Thoracic aorta (tissue), 2 donors: Measurements from ENCODE around the gene SMG5. TPM values are rescaled to one million over a fixed set of nuclear protein-coding genes. Genes with fewer than 3 reads are reported as not detected.
"Not testable (repeated sequence)": the region's sequence is repeated elsewhere in the genome, so short reads cannot be mapped to it uniquely, and the experiment has no call there.

Experiments
- ATAC-seq: fragments of 150-250 bp; one replicate; pipeline ENCODE4 v1.8.0; 2017; ENCODE audit warnings: low read depth; ENCODE audit not compliant: insufficient number of reproducible peaks, low FRiP score
- DNase-seq: peaks from one replicate; pipeline ENCODE4 v3.0.0-alpha.2; 2020; ENCODE audit warnings: low spot score
- H3K27ac ChIP-seq, 2 donors: fragments of 200-600 bp; sonication (generic); 1 replicate in 1 of 2; 2 replicates in 1 of 2; pipeline ENCODE4 v1.5.1; 2016; ENCODE audit warnings: mild to moderate bottlenecking in 2 of 2, moderate library complexity in 2 of 2
- H3K27me3 ChIP-seq: fragments of 200-600 bp; sonication (generic); replicated peaks from 2 replicates; pipeline ENCODE4 v1.6.0; 2016; ENCODE audit warnings: mild to moderate bottlenecking; ENCODE audit not compliant: insufficient read depth
- H3K36me3 ChIP-seq: fragments of 200-600 bp; sonication (generic); one replicate; pipeline ENCODE4 v1.5.1; 2016
- H3K4me1 ChIP-seq, 2 donors: fragments of 200-600 bp; sonication (generic); 1 replicate in 1 of 2; 2 replicates in 1 of 2; pipeline versions ENCODE4 v1.5.1 to v1.6.0; 2016; ENCODE audit warnings: low read depth in 2 of 2, mild to moderate bottlenecking in 1 of 2; ENCODE audit not compliant: control insufficient read depth in 1 of 2
- H3K4me3 ChIP-seq: fragments of 200-600 bp; sonication (generic); 2 replicates; pipeline ENCODE4 v1.5.1; 2016; ENCODE audit warnings: mild to moderate bottlenecking
- H3K9me3 ChIP-seq: fragments of 200-600 bp; sonication (generic); 2 replicates; pipeline ENCODE4 v1.5.1; 2016
- CTCF ChIP-seq: fragments of 200-600 bp; sonication (generic); IDR thresholded peaks from one replicate; pipeline ENCODE4 v1.5.1; 2019; ENCODE audit warnings: antibody characterized with exemption
- total RNA-seq, 2 donors: library from RNA; depleted of rRNA; stranded (reverse); fragments of >200 nt; gene quantifications; one replicate each; pipeline versions ENCODE4 v1.1.0 to v1.2.3, GENCODE V29; 2016

Gene SMG5
- total RNA-seq, 2 donors from 2014 or later: 57.8 to 72.7 TPM

DNA sequence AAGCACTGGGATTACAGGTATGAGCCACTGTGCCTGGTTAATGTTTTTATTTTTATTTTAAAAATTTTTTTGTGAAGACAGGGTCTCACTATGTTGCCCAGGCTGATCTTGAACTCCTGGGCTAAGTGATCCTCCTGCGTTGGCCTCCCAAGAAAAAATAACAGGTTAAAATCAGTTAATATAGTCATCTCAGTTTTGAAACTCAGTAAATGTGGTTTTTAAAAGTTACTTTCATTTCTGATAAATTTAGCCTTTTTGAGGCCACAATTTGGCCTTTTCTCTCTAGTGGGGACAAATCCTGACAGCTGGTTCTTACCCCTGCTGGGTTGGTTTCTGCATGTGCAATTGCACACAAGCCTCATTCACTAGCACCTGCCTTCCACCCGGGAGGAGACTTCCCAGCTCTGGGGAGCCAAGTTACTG lies 56.5 kb downstream of the SMG5 start:
- H3K4me3 ChIP-seq: no peak overlapping the region
- H3K36me3 ChIP-seq: peaks cover 20% of the 10 kb centered on the region
- ATAC-seq (no peak), DNase-seq (no peak)
- no peak for TF ChIP-seq CTCF
- no peak overlapping the region for H3K27ac ChIP-seq
- H3K27me3 ChIP-seq: no peaks in the 10 kb centered on the region
- H3K9me3 ChIP-seq: no peaks in the 10 kb centered on the region
- no peaks in the 10 kb centered on the region for H3K4me1 ChIP-seq

- H3K36me3 ChIP-seq: peaks cover 25% of the 10 kb centered on the region
- no peak for TF ChIP-seq CTCF
- DNase-seq: no peak
- no peak overlapping the region for H3K4me3 ChIP-seq
- H3K4me1 ChIP-seq: no peaks in the 10 kb centered on the region
- ATAC-seq: no peak
- H3K9me3 ChIP-seq: no peaks in the 10 kb centered on the region
- H3K27ac ChIP-seq: no peak overlapping the region
- no peaks in the 10 kb centered on the region for H3K27me3 ChIP-seq
These were observed 57.0 kb downstream of the SMG5 start for GRCh38 chr1:156225677-156226014.

DNA sequence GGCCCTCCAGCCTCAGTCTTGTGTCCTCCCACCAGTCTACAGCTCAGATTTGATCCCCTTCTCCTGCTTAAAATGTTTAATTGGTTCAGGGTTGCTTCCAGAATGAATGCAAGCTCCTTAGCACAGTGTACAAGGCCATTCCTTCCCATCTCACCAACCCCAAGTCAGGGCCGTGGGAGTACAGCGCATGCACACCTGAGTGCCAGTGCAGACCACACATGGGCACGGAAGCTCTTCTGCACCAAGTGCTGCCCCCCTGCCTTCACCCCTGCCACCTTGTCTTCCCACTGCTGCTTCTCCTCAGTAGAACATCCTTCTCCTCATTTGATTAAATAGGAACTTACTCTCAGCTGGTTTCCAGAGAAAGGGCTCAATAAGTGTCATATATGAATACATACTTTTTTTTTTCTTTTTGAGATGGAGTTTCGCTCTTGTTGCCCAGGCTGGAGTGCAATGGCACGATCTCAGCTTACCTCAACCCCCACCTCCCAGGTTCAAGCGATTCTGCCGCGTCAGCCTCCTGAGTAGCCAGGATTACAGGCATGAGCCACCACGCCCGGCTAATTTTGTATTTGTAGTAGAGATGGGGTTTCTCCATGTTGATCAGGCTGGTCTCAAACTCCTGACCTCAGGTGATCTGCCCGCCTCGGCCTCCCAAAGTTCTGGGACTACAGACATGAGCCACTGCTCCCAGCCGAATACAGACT lies 60.5 kb downstream of the SMG5 start:
- Histone ChIP-seq H3K36me3 (peaks cover 19% of the 10 kb centered on the region), H3K4me3 (no peak overlapping the region), H3K4me1 (peaks cover 14% of the 10 kb centered on the region in 2 donors), H3K9me3 (no peaks in the 10 kb centered on the region), H3K27me3 (no peaks in the 10 kb centered on the region), H3K27ac (no peak overlapping the region)
- no peak for ATAC-seq
- DNase-seq: no peak
- TF ChIP-seq CTCF: no peak

- no peak for ATAC-seq
These were observed 62.4 kb downstream of the SMG5 start for GRCh38 chr1:156220226-156220625.

DNA sequence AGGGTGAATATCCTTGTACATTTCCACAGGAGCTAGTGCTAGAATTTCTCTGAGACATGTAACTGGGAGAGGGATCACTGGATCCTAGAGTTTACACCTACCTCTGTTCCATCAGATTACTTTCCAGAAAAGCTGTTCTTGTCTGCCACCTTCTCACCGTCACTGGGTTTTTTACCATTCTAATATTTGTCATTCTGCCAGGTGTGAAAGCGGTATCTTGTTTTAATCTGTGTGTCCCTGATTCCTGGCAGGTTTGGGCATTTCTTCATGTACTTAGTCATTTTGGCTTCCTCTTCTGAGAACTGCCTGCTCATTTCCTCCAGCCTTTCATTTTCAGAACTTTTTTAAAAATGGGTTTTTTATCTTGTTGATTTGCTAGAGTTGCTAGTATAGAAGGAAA lies 64.8 kb downstream of the SMG5 start:
- Histone ChIP-seq H3K4me3 (peak overlapping the region; percentile 1), H3K9me3 (no peaks in the 10 kb centered on the region), H3K27ac (peak overlapping the region; percentile 63 to 70), H3K27me3 (no peaks in the 10 kb centered on the region), H3K4me1 (peaks cover 21 to 26% of the 10 kb centered on the region in 2 donors), H3K36me3 (peaks cover 9% of the 10 kb centered on the region)
- no peak for TF ChIP-seq CTCF
- no peak for ATAC-seq
- no peak for DNase-seq

More at GRCh38 chr1:156220226-156220625, 62.4 kb downstream of the SMG5 start:
- H3K27me3 ChIP-seq: no peaks in the 10 kb centered on the region
- H3K27ac ChIP-seq: no peak overlapping the region
- TF ChIP-seq CTCF: no peak
- no peaks in the 10 kb centered on the region for H3K9me3 ChIP-seq
- peaks cover 19% of the 10 kb centered on the region for H3K36me3 ChIP-seq
- H3K4me1 ChIP-seq: peaks cover 14 to 16% of the 10 kb centered on the region in 2 donors
- DNase-seq: no peak
- H3K4me3 ChIP-seq: no peak overlapping the region

DNA sequence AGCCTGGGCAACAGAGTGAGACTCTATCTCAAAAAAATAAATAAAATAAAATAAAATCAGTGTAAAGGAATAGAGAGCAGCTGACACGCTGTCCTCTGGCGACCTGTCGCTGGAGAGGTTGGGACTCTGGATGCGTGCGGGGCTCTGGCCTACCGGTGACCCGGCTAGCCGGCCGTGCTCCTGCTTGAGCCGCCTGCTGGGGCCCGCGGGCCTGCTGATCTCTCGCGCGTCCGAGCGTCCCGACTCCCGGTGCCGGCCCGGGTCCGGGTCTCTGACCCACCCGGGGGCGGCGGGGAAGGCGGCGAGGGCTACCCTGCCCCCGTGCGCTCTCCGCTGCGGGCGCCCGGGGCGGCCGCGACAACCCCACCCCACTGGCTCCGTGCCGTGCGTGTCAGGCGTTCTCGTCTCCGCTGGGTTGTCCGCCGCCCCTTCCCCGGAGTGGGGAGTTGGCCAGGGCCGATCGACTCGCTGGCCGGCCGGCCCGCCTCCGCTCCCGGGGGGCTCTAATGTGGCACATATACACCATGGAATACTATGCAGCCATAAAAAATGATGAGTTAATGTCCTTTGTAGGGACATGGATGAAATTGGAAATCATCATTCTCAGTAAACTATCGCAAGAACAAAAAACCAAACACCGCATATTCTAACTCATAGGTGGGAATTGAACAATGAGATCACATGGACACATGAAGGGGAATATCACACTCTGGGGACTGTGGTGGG lies 66.1 kb downstream of the SMG5 start:
- peaks cover 21 to 31% of the 10 kb centered on the region in 2 donors for H3K4me1 ChIP-seq
- not testable (repeated sequence) for H3K27me3 ChIP-seq

More for the DNA sequence above, 66.1 kb downstream of the SMG5 start:
- peaks cover 11% of the 10 kb centered on the region for H3K36me3 ChIP-seq
- H3K4me3 ChIP-seq, ATAC-seq, H3K27ac ChIP-seq, H3K9me3 ChIP-seq, DNase-seq: not testable (repeated sequence)
